ENCODE measurements around the gene FOXB1. TPM values are rescaled to one million over a fixed set of nuclear protein-coding genes. Genes with fewer than 3 reads are reported as not detected.

Gene FOXB1
- total and polyA plus RNA-seq, 9 of the 15 experiments (the other 6 are each of a cell fraction or from before 2014, with no cell fraction given), result not detected

GRCh38 chr15:59976480-59977271 is 27.4 kb upstream of the FOXB1 start:
- no peak overlapping the region for H2AFZ ChIP-seq (ENCODE audit: low read depth, low read length)
- ChIA-PET POLR2A (interaction anchor here (0.5 kb wide), 1 partner anchor 15 kb away, joined by 3 read pairs; no protein-coding TSS in a partner anchor), CTCF (ENCODE audit: low intra/inter-chr PET ratio) (no interaction called here)
- 3% methylated on average over 6 of the region's 6 CpGs for WGBS (ENCODE audit: insufficient coverage, low coverage, missing lambda C conversion rate)
- no peaks in the 10 kb centered on the region for H3K9me3 ChIP-seq (replicated peaks; ENCODE audit: control insufficient read depth, insufficient read depth, low read depth, low read length)
- BruUV-seq (replicated peaks), result no TSS peak
- no peak overlapping the region for H3K9ac ChIP-seq (ENCODE audit: insufficient read depth in 1 of 2, low read depth in 2 of 2, low read length in 2 of 2)
- no peak for FAIRE-seq
- no peaks in the 10 kb centered on the region for H3K36me3 ChIP-seq (ENCODE audit: control insufficient read depth, insufficient read depth, low read length)
- no peaks in the 10 kb centered on the region for H3K79me2 ChIP-seq (ENCODE audit: control insufficient read depth, insufficient read depth, low read length)
- no peak for ATAC-seq
- H3K27me3 ChIP-seq (ENCODE audit: control insufficient read depth in 2 of 2, insufficient read depth in 2 of 2, low read length in 2 of 2), result no peaks in the 10 kb centered on the region; a peak in 1 of 5 replicates
- H4K20me1 ChIP-seq (replicated peaks; ENCODE audit: control insufficient read depth, insufficient read depth, low read length), result no peaks in the 10 kb centered on the region
- no peaks in the 10 kb centered on the region for H3K9me1 ChIP-seq (ENCODE audit: control insufficient read depth, insufficient read depth, low read length)
- intact Hi-C loops (cut with micrococcal nuclease), result no loop called here
- in situ Hi-C loops (cut with MboI), result loop anchor here (5.0 kb wide), 1 partner anchor 101 kb away; no protein-coding TSS in a partner anchor
- no peak overlapping the region for H3K27ac ChIP-seq (ENCODE audit: extremely low read depth, low read depth, low read length)
- no peak overlapping the region for H3K4me3 ChIP-seq
- no peaks in the 10 kb centered on the region for H3K4me1 ChIP-seq (replicated peaks in 1 of 2; ENCODE audit: control insufficient read depth in 2 of 2, insufficient read depth in 2 of 2, low read length in 2 of 2)
- H3K4me2 ChIP-seq (ENCODE audit: insufficient read depth, low read length), result no peak overlapping the region
- DNase-seq (ENCODE audit: extremely low read depth in 1 of 4, low spot score in 3 of 4), result no peak
- no peak for TF ChIP-seq ZNF324 (CRISPR knock-in tag; IDR thresholded peaks at IDR 0.05)
- no peak for TF ChIP-seq SRSF3 (IDR thresholded peaks at IDR 0.05; ENCODE audit: insufficient read depth, low read length)
- no peak for TF ChIP-seq MTA1 (IDR thresholded peaks at IDR 0.05; ENCODE audit: borderline replicate concordance)
- no peak for TF ChIP-seq TCFL5 (CRISPR knock-in tag; conservative IDR thresholded peaks at IDR 0.05)
- no peak for TF ChIP-seq ZBTB9 (CRISPR knock-in tag; IDR thresholded peaks at IDR 0.05)
- TF ChIP-seq, protein P1, sequence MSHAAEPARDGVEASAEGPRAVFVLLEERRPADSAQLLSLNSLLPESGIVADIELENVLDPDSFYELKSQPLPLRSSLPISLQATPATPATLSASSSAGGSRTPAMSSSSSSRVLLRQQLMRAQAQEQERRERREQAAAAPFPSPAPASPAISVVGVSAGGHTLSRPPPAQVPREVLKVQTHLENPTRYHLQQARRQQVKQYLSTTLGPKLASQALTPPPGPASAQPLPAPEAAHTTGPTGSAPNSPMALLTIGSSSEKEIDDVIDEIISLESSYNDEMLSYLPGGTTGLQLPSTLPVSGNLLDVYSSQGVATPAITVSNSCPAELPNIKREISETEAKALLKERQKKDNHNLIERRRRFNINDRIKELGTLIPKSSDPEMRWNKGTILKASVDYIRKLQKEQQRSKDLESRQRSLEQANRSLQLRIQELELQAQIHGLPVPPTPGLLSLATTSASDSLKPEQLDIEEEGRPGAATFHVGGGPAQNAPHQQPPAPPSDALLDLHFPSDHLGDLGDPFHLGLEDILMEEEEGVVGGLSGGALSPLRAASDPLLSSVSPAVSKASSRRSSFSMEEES (CRISPR knock-in tag; IDR thresholded peaks at IDR 0.05), result no peak
- no peak for TF ChIP-seq ZBTB43 (CRISPR knock-in tag; IDR thresholded peaks at IDR 0.05)
- TF ChIP-seq, protein P2, sequence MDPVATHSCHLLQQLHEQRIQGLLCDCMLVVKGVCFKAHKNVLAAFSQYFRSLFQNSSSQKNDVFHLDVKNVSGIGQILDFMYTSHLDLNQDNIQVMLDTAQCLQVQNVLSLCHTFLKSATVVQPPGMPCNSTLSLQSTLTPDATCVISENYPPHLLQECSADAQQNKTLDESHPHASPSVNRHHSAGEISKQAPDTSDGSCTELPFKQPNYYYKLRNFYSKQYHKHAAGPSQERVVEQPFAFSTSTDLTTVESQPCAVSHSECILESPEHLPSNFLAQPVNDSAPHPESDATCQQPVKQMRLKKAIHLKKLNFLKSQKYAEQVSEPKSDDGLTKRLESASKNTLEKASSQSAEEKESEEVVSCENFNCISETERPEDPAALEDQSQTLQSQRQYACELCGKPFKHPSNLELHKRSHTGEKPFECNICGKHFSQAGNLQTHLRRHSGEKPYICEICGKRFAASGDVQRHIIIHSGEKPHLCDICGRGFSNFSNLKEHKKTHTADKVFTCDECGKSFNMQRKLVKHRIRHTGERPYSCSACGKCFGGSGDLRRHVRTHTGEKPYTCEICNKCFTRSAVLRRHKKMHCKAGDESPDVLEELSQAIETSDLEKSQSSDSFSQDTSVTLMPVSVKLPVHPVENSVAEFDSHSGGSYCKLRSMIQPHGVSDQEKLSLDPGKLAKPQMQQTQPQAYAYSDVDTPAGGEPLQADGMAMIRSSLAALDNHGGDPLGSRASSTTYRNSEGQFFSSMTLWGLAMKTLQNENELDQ (CRISPR knock-in tag; IDR thresholded peaks at IDR 0.05; ENCODE audit: borderline replicate concordance), result no peak
- no peak for TF ChIP-seq ZNF398 (CRISPR knock-in tag; IDR thresholded peaks at IDR 0.05)
- no peak for TF ChIP-seq HIVEP1 (CRISPR knock-in tag; IDR thresholded peaks at IDR 0.05)
- no peak for TF ChIP-seq ZNF584 (CRISPR knock-in tag; IDR thresholded peaks at IDR 0.05; ENCODE audit: low read depth)
